Nephron progenitor cell (in vitro differentiated cells): ENCODE data around the gene MEFV.
"Not testable (repeated sequence)": the region's sequence is repeated elsewhere in the genome, so short reads cannot be mapped to it uniquely, and the experiment has no call there.

Source experiments
- DNase-seq: peaks from one replicate; pipeline ENCODE4 v3.0.0; 2021
- H3K27ac Mint-ChIP-seq: 2 replicates; pipeline ENCODE4 v1.8.0; 2021; ENCODE audit warnings: mild to moderate bottlenecking, moderate library complexity, mixed read lengths
- H3K27me3 Mint-ChIP-seq: 2 replicates; pipeline ENCODE4 v1.8.0; 2021; ENCODE audit warnings: mild to moderate bottlenecking, low read depth, mixed read lengths; ENCODE audit not compliant: poor library complexity
- H3K36me3 Mint-ChIP-seq: 2 replicates; pipeline ENCODE4 v1.8.0; 2021; ENCODE audit warnings: low read depth, mixed read lengths
- H3K4me1 Mint-ChIP-seq: 2 replicates; pipeline ENCODE4 v1.8.0; 2021; ENCODE audit warnings: mixed read lengths
- H3K4me3 Mint-ChIP-seq: 2 replicates; pipeline ENCODE4 v1.8.0; 2021; ENCODE audit warnings: mild to moderate bottlenecking, moderate library complexity, mixed read lengths
- H3K9me3 Mint-ChIP-seq: 2 replicates; pipeline ENCODE4 v1.8.0; 2021; ENCODE audit warnings: mild to moderate bottlenecking, moderate library complexity, mixed read lengths
- TF ChIP-seq, protein P1 (sequence below): fragments of 200-600 bp; sonication (generic); IDR thresholded peaks from 2 replicates; pipeline ENCODE4 v1.5.0; 2021; ENCODE audit warnings: antibody characterized with exemption

MEFV gene

DNA sequence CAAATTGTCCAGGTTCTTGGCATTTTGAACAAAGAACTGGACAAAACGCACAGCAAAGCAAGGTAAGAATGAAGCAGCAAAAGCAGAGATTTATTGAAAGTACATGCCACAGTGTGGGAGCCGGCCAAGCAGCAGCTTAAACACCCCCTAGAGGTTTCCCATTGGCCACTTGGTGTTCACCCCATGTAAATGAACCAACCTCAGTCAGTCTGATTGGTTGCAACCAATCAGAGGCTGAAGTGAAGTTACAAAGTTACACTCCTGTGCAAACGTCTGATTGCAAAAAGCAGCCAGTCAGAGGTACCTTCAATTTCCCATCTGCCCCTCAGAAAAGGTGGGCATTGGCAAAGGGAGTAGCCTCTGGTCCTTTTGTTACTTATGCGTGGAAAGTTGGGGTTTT lies 18.1 kb upstream of the MEFV start:
- peaks cover 31% of the 10 kb centered on the region for H3K27me3 Mint-ChIP-seq
- H3K4me3 Mint-ChIP-seq = no peak overlapping the region
- no peaks in the 10 kb centered on the region for H3K36me3 Mint-ChIP-seq
- H3K4me1 Mint-ChIP-seq = peaks cover 5% of the 10 kb centered on the region
- no peak for DNase-seq
- TF ChIP-seq, protein P1, sequence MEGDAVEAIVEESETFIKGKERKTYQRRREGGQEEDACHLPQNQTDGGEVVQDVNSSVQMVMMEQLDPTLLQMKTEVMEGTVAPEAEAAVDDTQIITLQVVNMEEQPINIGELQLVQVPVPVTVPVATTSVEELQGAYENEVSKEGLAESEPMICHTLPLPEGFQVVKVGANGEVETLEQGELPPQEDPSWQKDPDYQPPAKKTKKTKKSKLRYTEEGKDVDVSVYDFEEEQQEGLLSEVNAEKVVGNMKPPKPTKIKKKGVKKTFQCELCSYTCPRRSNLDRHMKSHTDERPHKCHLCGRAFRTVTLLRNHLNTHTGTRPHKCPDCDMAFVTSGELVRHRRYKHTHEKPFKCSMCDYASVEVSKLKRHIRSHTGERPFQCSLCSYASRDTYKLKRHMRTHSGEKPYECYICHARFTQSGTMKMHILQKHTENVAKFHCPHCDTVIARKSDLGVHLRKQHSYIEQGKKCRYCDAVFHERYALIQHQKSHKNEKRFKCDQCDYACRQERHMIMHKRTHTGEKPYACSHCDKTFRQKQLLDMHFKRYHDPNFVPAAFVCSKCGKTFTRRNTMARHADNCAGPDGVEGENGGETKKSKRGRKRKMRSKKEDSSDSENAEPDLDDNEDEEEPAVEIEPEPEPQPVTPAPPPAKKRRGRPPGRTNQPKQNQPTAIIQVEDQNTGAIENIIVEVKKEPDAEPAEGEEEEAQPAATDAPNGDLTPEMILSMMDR = no peak
- peaks cover 30% of the 10 kb centered on the region for H3K9me3 Mint-ChIP-seq
- H3K27ac Mint-ChIP-seq = no peak overlapping the region

- peaks cover 56% of the 10 kb centered on the region for H3K9me3 Mint-ChIP-seq
- peaks cover 21% of the 10 kb centered on the region for H3K27me3 Mint-ChIP-seq
- not testable (repeated sequence) for H3K4me3 Mint-ChIP-seq, DNase-seq, H3K36me3 Mint-ChIP-seq, H3K27ac Mint-ChIP-seq, H3K4me1 Mint-ChIP-seq
Measured at GRCh38 chr16:3271281-3271680, 14.8 kb upstream of the MEFV start.

DNA sequence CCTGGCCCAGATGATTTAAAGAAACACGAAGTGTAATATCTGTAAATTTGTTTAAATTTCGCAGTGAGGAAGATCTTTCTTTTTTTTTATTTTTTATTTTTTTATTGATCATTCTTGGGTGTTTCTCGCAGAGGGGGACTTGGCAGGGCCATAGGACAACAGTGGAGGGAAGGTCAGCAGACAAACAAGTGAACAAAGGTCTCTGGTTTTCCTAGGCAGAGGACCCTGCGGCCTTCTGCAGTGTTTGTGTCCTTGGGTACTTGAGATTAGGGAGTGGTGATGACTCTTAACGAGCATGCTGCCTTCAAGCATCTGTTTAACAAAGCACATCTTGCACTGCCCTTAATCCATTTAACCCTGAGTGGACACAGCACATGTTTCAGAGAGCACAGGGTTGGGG lies 14.3 kb upstream of the MEFV start:
- Mint-ChIP-seq H3K27me3 (peaks cover 20% of the 10 kb centered on the region), H3K9me3 (peaks cover 59% of the 10 kb centered on the region)
- H3K36me3 Mint-ChIP-seq, H3K4me3 Mint-ChIP-seq, DNase-seq, H3K4me1 Mint-ChIP-seq, H3K27ac Mint-ChIP-seq: not testable (repeated sequence)

DNA sequence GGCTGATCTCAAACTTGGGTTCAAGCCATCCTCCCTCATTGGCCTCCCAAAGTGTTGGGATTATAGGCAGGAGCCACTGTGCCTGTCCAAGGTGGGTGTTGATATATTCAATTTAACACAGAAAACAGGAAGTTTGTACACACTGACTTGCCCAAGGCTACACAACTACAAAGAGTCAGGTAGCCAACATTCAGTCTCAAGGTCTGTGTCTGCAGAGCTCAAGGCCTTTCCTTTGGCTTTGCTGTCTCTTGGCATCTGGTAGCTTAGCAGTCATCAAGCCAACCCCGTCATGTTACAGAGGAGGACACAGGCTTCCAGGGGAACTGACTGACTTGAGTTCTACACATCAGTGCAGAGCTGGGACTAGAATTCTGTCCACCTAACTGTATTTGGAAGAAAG lies 11.9 kb upstream of the MEFV start:
- H3K27ac Mint-ChIP-seq = no peak overlapping the region
- no peaks in the 10 kb centered on the region for H3K36me3 Mint-ChIP-seq
- peaks cover 5% of the 10 kb centered on the region for H3K4me1 Mint-ChIP-seq
- no peak for DNase-seq
- H3K9me3 Mint-ChIP-seq = peaks cover 67% of the 10 kb centered on the region
- H3K4me3 Mint-ChIP-seq = no peak overlapping the region
- H3K27me3 Mint-ChIP-seq = peaks cover 12% of the 10 kb centered on the region
- TF ChIP-seq, protein P1 = no peak

GRCh38 chr16:3266873-3267537 lies 10.6 kb upstream of the MEFV start:
- H3K27me3 Mint-ChIP-seq = peaks cover 18% of the 10 kb centered on the region
- H3K4me3 Mint-ChIP-seq = no peak overlapping the region
- TF ChIP-seq, protein P1 = peak; percentile 21
- no peaks in the 10 kb centered on the region for H3K36me3 Mint-ChIP-seq
- H3K27ac Mint-ChIP-seq = no peak overlapping the region
- peaks cover 5% of the 10 kb centered on the region for H3K4me1 Mint-ChIP-seq
- peaks cover 69% of the 10 kb centered on the region for H3K9me3 Mint-ChIP-seq
- no peak for DNase-seq

DNA sequence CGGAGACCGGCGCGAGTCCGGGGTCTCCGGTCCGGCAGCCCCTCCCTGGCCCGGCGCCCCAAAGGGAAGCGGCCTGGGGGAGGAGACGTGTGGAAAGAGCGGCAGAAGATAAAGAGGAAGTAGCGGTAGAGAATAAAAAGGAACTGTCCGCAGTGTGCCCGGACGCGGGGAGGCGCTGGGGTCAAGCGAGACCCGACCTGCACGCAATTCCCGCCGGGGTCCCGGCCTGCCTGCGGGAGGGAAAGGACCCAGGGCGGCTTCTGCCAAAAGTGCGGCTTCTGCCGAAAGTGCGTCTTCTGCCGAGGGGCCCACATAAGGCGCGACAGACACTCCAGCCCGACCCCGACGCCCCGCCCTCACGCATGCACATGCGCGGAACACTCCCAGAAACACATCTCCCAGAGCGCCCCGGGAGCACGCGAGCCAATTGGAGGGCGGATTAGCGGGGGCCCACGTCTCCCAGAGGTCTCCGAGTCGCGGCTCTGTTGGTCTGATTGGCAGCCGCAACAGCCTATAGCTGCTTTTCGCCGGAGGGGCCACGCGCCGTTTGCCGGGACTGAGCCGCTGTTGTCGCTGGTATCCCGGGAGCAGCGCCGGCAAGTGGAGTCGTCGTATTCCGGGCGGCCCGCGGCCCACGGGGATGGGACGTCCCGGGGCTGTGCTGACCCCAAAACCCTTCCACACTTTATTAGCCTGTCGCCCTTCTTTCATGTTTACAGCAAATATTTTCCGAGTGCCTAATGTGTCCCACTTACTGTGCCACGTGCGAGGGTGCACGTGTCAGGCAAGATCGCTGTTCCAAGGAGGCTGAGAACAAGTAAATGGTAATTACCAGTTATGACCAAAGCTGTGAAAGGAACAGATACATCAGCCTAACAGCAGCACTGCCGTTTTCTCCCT lies 8.0 kb upstream of the MEFV start:
- TF ChIP-seq, protein P1 = no peak
- Mint-ChIP-seq H3K9me3 (peaks cover 61% of the 10 kb centered on the region), H3K27ac (peak overlapping the region; percentile 32), H3K27me3 (peaks cover 22% of the 10 kb centered on the region), H3K4me3 (peak overlapping the region; percentile 84), H3K4me1 (peaks cover 5% of the 10 kb centered on the region), H3K36me3 (no peaks in the 10 kb centered on the region)
- peak; percentile 96 for DNase-seq
